ENCODE data around the gene ECD. TPM values are rescaled to one million over a fixed set of nuclear protein-coding genes. Genes with fewer than 3 reads are reported as not detected.

The ECD gene
- polyA plus RNA-seq, 1 donor from 2014 or later, result 30.0 TPM

DNA sequence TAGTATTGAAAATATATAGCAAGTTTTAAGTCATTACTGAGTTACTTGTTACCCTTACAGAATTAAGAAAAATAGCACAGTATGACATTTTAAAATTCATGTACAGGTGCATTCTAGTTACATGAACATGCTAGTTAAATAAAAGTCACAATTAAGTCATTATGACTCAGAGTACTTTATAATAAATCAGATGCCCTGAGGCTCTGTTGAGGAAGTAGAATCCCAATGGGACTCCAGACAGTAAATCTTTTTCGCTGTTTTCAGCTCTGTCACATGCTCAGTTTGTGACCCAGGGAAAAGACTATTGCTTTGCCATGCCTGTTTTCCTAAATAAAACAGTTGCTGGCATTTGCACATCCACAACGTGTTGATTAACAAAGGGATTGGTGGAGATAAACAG is 36.5 kb downstream of the ECD start:
- H3K4me2 ChIP-seq (ENCODE audit: low read length), result no peak overlapping the region
- no peak overlapping the region for H3K4me3 ChIP-seq (ENCODE audit: low read length)
- no peaks in the 10 kb centered on the region for H3F3A ChIP-seq (ENCODE audit: insufficient read depth, low read length, poor library complexity, severe bottlenecking)
- H4K20me1 ChIP-seq (ENCODE audit: insufficient read depth), result no peaks in the 10 kb centered on the region
- no peaks in the 10 kb centered on the region for H3K27me3 ChIP-seq (ENCODE audit: insufficient read depth, low read depth, low read length)
- H3K9ac ChIP-seq (ENCODE audit: low read length), result no peak overlapping the region
- no peak overlapping the region for H3K27ac ChIP-seq (ENCODE audit: low read length)
- H3K9me3 ChIP-seq (ENCODE audit: low read length), result no peaks in the 10 kb centered on the region
- TF ChIP-seq CTCF (IDR thresholded peaks at IDR 0.05; ENCODE audit: poor library complexity, severe bottlenecking) (no peak), EP300 (conservative IDR thresholded peaks at IDR 0.05; ENCODE audit: poor library complexity, severe bottlenecking) (no peak), REST (IDR thresholded peaks at IDR 0.05; ENCODE audit: borderline replicate concordance) (no peak), RAD21 (conservative IDR thresholded peaks at IDR 0.05) (no peak), TAF1 (IDR thresholded peaks at IDR 0.05; ENCODE audit: low read depth) (no peak), EZH2 (IDR thresholded peaks at IDR 0.05; ENCODE audit: borderline replicate concordance, insufficient read depth, low read length, poor library complexity, severe bottlenecking) (no peak), MXI1 (conservative IDR thresholded peaks at IDR 0.05; ENCODE audit: poor library complexity, severe bottlenecking) (no peak), SMC3 (conservative IDR thresholded peaks at IDR 0.05; ENCODE audit: poor library complexity) (no peak), POLR2AphosphoS5 (IDR thresholded peaks at IDR 0.05) (no peak)
- no peaks in the 10 kb centered on the region for H3K79me2 ChIP-seq (replicated peaks; ENCODE audit: insufficient read depth, low read length)
- no peaks in the 10 kb centered on the region for H3K9me2 ChIP-seq (ENCODE audit: insufficient read depth, low read length)
- H2AFZ ChIP-seq (ENCODE audit: low read depth, low read length), result no peak overlapping the region
- peaks cover 14% of the 10 kb centered on the region for H3K36me3 ChIP-seq (ENCODE audit: insufficient read depth, low read length)

DNA sequence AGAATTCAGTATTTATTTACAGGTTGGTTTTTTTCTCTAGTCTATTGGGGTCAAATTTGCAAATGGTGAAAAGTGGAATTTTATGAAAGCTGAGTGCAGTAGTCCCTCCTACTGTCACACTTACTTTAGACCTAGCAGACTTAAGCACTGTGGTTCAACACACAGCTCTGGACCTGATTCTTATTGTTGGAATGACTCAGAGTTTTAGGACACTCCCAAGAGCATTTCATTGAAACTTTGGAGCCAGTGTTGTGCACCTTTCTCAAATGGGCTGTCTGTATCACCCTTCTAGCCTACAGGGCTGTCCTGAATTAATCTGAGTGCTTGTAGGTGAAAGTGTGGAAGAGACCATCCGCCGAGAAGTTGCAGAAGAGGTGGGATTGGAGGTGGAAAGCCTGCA is 41.5 kb downstream of the ECD start:
- H3F3A ChIP-seq (ENCODE audit: insufficient read depth, low read length, poor library complexity, severe bottlenecking), result no peaks in the 10 kb centered on the region
- no peaks in the 10 kb centered on the region for H4K20me1 ChIP-seq (ENCODE audit: insufficient read depth)
- H3K9me3 ChIP-seq (ENCODE audit: low read length), result no peaks in the 10 kb centered on the region
- no peak overlapping the region for H3K9ac ChIP-seq (ENCODE audit: low read length)
- H3K4me3 ChIP-seq (ENCODE audit: low read length), result no peak overlapping the region
- no peak overlapping the region for H3K4me2 ChIP-seq (ENCODE audit: low read length)
- no peaks in the 10 kb centered on the region for H3K9me2 ChIP-seq (ENCODE audit: insufficient read depth, low read length)
- H3K27me3 ChIP-seq (ENCODE audit: insufficient read depth, low read depth, low read length), result no peaks in the 10 kb centered on the region
- no peak overlapping the region for H2AFZ ChIP-seq (ENCODE audit: low read depth, low read length)
- peaks cover 6% of the 10 kb centered on the region for H3K36me3 ChIP-seq (ENCODE audit: insufficient read depth, low read length)
- H3K79me2 ChIP-seq (replicated peaks; ENCODE audit: insufficient read depth, low read length), result no peaks in the 10 kb centered on the region
- no peak overlapping the region for H3K27ac ChIP-seq (ENCODE audit: low read length)
- TF ChIP-seq EP300 (conservative IDR thresholded peaks at IDR 0.05; ENCODE audit: poor library complexity, severe bottlenecking), result no peak
- no peak for TF ChIP-seq CTCF (IDR thresholded peaks at IDR 0.05; ENCODE audit: poor library complexity, severe bottlenecking)
- TF ChIP-seq SMC3 (conservative IDR thresholded peaks at IDR 0.05; ENCODE audit: poor library complexity), result no peak
- no peak for TF ChIP-seq RAD21 (conservative IDR thresholded peaks at IDR 0.05)
- TF ChIP-seq REST (IDR thresholded peaks at IDR 0.05; ENCODE audit: borderline replicate concordance), result no peak
- no peak for TF ChIP-seq POLR2AphosphoS5 (IDR thresholded peaks at IDR 0.05)
- no peak for TF ChIP-seq EZH2 (IDR thresholded peaks at IDR 0.05; ENCODE audit: borderline replicate concordance, insufficient read depth, low read length, poor library complexity, severe bottlenecking)
- no peak for TF ChIP-seq TAF1 (IDR thresholded peaks at IDR 0.05; ENCODE audit: low read depth)
- TF ChIP-seq MXI1 (conservative IDR thresholded peaks at IDR 0.05; ENCODE audit: poor library complexity, severe bottlenecking), result no peak
